Suprapubic skin (tissue), 4 donors: ENCODE measurements around the gene CCDC172.

Experiments used
- EP300 ChIP-seq: sonication (generic); formaldehyde crosslinking; IDR thresholded peaks from one replicate; pipeline ENCODE4 v1.6.1; 2017; ENCODE audit warnings: antibody characterized with exemption
- POLR2A ChIP-seq, 2 donors: fragments of 450-650 bp; IDR thresholded peaks; one replicate each; pipeline ENCODE4 v1.6.1; 2017; ENCODE audit warnings: antibody characterized with exemption in 2 of 2, mild to moderate bottlenecking in 2 of 2, moderate library complexity in 2 of 2
- POLR2AphosphoS5 ChIP-seq, 3 donors: sonication (generic); formaldehyde crosslinking; IDR thresholded peaks; one replicate each; pipeline ENCODE4 v1.6.1; 2017; ENCODE audit warnings: antibody characterized with exemption in 3 of 3
- TF ChIP-seq, protein P1 (sequence below), 2 donors: fragments of 200-600 bp in 1 of 2; fragments of 450-650 bp in 1 of 2; sonication (generic) in 1 of 2; IDR thresholded peaks; one replicate each; pipeline ENCODE4 v1.5.1; 2016 to 2019; ENCODE audit warnings: antibody characterized with exemption in 2 of 2, mild to moderate bottlenecking in 1 of 2, moderate library complexity in 1 of 2

- TF ChIP-seq, protein P1, sequence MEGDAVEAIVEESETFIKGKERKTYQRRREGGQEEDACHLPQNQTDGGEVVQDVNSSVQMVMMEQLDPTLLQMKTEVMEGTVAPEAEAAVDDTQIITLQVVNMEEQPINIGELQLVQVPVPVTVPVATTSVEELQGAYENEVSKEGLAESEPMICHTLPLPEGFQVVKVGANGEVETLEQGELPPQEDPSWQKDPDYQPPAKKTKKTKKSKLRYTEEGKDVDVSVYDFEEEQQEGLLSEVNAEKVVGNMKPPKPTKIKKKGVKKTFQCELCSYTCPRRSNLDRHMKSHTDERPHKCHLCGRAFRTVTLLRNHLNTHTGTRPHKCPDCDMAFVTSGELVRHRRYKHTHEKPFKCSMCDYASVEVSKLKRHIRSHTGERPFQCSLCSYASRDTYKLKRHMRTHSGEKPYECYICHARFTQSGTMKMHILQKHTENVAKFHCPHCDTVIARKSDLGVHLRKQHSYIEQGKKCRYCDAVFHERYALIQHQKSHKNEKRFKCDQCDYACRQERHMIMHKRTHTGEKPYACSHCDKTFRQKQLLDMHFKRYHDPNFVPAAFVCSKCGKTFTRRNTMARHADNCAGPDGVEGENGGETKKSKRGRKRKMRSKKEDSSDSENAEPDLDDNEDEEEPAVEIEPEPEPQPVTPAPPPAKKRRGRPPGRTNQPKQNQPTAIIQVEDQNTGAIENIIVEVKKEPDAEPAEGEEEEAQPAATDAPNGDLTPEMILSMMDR (IDR thresholded peaks at IDR 0.05), result no peak
- TF ChIP-seq EP300, result no peak
- no peak for TF ChIP-seq POLR2AphosphoS5 (IDR thresholded peaks at IDR 0.05)
- no peak for TF ChIP-seq POLR2A (IDR thresholded peaks at IDR 0.05)
Measured at GRCh38 chr10:116312548-116312947, 11.7 kb upstream of the CCDC172 start.
